Effector memory CD8-positive, alpha-beta T cell (primary cell): ENCODE data around the gene CELF6.
A peak's percentile ranks its signal among the peaks of the same experiment; 100 is the strongest.
"Not testable (repeated sequence)": the region's sequence is repeated elsewhere in the genome, so short reads cannot be mapped to it uniquely, and the experiment has no call there.

ENCODE experiments used
- ATAC-seq: fragments of 150-1000 bp; cut with Tn5 transposase; replicated peaks from 2 replicates; pipeline ENCODE4 v1.10.0; 2021; ENCODE audit warnings: mild to moderate bottlenecking, moderate library complexity
- DNase-seq, 3 experiments: peaks; one replicate each; pipeline ENCODE4 v3.0.0; 2021
- H3K27ac Mint-ChIP-seq, 2 donors: one replicate each; pipeline ENCODE4 v1.8.0; 2022; ENCODE audit warnings: mild to moderate bottlenecking in 2 of 2, mixed read lengths in 2 of 2, moderate library complexity in 2 of 2
- H3K27me3 Mint-ChIP-seq, 2 donors: one replicate each; pipeline ENCODE4 v1.8.0; 2022; ENCODE audit warnings: mixed read lengths in 2 of 2
- H3K36me3 Mint-ChIP-seq: one replicate; pipeline ENCODE4 v1.8.0; 2022; ENCODE audit warnings: mild to moderate bottlenecking, moderate library complexity, mixed read lengths; ENCODE audit not compliant: insufficient read depth
- H3K4me1 Mint-ChIP-seq, 2 donors: one replicate each; pipeline ENCODE4 v1.8.0; 2022; ENCODE audit warnings: low read depth in 2 of 2, mixed read lengths in 2 of 2
- H3K4me3 Mint-ChIP-seq, 2 donors: one replicate each; pipeline ENCODE4 v1.8.0; 2022; ENCODE audit warnings: mild to moderate bottlenecking in 2 of 2, mixed read lengths in 2 of 2, moderate library complexity in 2 of 2
- H3K9me3 Mint-ChIP-seq, 2 donors: one replicate each; pipeline ENCODE4 v1.8.0; 2022; ENCODE audit warnings: mixed read lengths in 2 of 2

The CELF6 gene

GRCh38 chr15:72275635-72276325 is 44.2 kb downstream of the CELF6 start:
- not testable (repeated sequence) for H3K27me3 Mint-ChIP-seq, H3K36me3 Mint-ChIP-seq, H3K9me3 Mint-ChIP-seq, DNase-seq, ATAC-seq, H3K4me3 Mint-ChIP-seq
- peak overlapping the region in 1 of 2 donors; percentile 94 for H3K27ac Mint-ChIP-seq
- H3K4me1 Mint-ChIP-seq = peaks cover 20 to 21% of the 10 kb centered on the region in 2 donors

GRCh38 chr15:72272997-72273352 is 47.0 kb downstream of the CELF6 start:
- Mint-ChIP-seq H3K4me3 (peak overlapping the region; percentile 82 to 84), H3K4me1 (peaks cover 25 to 34% of the 10 kb centered on the region in 2 donors), H3K27ac (peak overlapping the region; percentile 93 to 94), H3K9me3 (no peaks in the 10 kb centered on the region), H3K36me3 (peaks cover 9% of the 10 kb centered on the region), H3K27me3 (no peaks in the 10 kb centered on the region)
- no peak for DNase-seq
- peak; percentile 1 for ATAC-seq

GRCh38 chr15:72272213-72272996 is 47.6 kb downstream of the CELF6 start, which contains the start of gene PARP6:
Gene PARP6 (minus strand): TSS chr15:72272554. CDS start chr15:72267477, 5,077 bp downstream.
- peak within 1 kb of the TSS; percentile 82 to 84 for H3K4me3 Mint-ChIP-seq
- DNase-seq (peak; percentile 97), ATAC-seq (peak; percentile 93)
- peaks cover 13% of the 10 kb centered on the region for H3K36me3 Mint-ChIP-seq
- H3K4me1 Mint-ChIP-seq = peaks cover 25 to 34% of the 10 kb centered on the region in 2 donors
- H3K9me3 Mint-ChIP-seq = no peaks in the 10 kb centered on the region
- H3K27me3 Mint-ChIP-seq = no peaks in the 10 kb centered on the region
- peak within 1 kb of the TSS; percentile 93 to 94 for H3K27ac Mint-ChIP-seq

DNA sequence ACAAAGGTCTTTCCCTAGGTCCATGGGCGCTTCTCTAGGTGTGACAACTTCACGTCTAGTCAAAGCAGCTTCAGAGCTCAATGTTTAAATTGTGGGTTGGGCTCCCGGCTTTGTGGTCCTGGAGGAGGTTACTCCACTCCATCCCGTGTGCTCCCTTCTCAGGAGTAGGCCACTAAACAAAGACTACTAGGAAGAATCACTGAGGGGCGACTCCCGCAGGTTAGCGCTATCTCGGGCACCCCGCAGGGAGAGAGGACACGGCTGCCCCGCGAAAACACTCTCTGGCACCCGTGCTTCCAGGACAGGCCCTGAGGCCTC is 48.1 kb downstream of the CELF6 start:
- Mint-ChIP-seq H3K27me3 (no peaks in the 10 kb centered on the region), H3K4me1 (peaks cover 25 to 34% of the 10 kb centered on the region in 2 donors), H3K4me3 (peak overlapping the region; percentile 82 to 84), H3K36me3 (peaks cover 15% of the 10 kb centered on the region), H3K9me3 (no peaks in the 10 kb centered on the region), H3K27ac (peak overlapping the region; percentile 93 to 94)
- ATAC-seq (peak; percentile 3), DNase-seq (no peak)

- Mint-ChIP-seq H3K27me3 (no peaks in the 10 kb centered on the region), H3K36me3 (peaks cover 15% of the 10 kb centered on the region), H3K4me3 (peak overlapping the region; percentile 82 to 84), H3K27ac (peak overlapping the region in 1 of 2 donors; percentile 94), H3K9me3 (no peaks in the 10 kb centered on the region), H3K4me1 (peaks cover 25 to 34% of the 10 kb centered on the region in 2 donors)
- ATAC-seq (no peak), DNase-seq (no peak)
Observed at GRCh38 chr15:72271221-72271620, 48.7 kb downstream of the CELF6 start.

- DNase-seq = no peak
- peaks cover 25% of the 10 kb centered on the region for H3K36me3 Mint-ChIP-seq
- peaks cover 25 to 34% of the 10 kb centered on the region in 2 donors for H3K4me1 Mint-ChIP-seq
- H3K4me3 Mint-ChIP-seq = no peak overlapping the region
- no peaks in the 10 kb centered on the region for H3K27me3 Mint-ChIP-seq
- H3K27ac Mint-ChIP-seq = peak overlapping the region in 1 of 2 donors; percentile 65
- H3K9me3 Mint-ChIP-seq = no peaks in the 10 kb centered on the region
- no peak for ATAC-seq
Observed at GRCh38 chr15:72269739-72270138, 50.2 kb downstream of the CELF6 start.

DNA sequence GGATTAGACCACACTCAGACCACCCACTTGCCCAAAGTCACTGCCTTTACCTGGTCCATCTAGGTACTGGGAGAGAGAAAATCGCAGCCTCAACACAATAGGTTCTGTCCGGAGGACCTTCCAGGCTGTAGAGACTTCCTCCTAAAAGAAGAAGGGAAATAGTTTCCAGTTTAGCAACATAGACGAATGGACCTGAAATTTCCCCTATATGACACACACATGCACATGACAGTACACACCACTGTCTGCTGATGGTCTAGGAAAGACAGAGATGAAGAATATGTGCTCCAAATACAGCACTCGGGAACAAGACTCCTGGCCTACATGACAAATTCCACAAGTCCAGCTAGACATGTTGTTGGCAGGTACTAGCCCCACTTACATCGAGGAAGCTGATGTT is 54.9 kb downstream of the CELF6 start:
- H3K9me3 Mint-ChIP-seq = no peaks in the 10 kb centered on the region
- H3K4me3 Mint-ChIP-seq = no peak overlapping the region
- peaks cover 0 to 6% of the 10 kb centered on the region in 2 donors for H3K4me1 Mint-ChIP-seq
- no peaks in the 10 kb centered on the region for H3K27me3 Mint-ChIP-seq
- peaks cover 58% of the 10 kb centered on the region for H3K36me3 Mint-ChIP-seq
- no peak for ATAC-seq
- DNase-seq = no peak
- H3K27ac Mint-ChIP-seq = no peak overlapping the region

DNA sequence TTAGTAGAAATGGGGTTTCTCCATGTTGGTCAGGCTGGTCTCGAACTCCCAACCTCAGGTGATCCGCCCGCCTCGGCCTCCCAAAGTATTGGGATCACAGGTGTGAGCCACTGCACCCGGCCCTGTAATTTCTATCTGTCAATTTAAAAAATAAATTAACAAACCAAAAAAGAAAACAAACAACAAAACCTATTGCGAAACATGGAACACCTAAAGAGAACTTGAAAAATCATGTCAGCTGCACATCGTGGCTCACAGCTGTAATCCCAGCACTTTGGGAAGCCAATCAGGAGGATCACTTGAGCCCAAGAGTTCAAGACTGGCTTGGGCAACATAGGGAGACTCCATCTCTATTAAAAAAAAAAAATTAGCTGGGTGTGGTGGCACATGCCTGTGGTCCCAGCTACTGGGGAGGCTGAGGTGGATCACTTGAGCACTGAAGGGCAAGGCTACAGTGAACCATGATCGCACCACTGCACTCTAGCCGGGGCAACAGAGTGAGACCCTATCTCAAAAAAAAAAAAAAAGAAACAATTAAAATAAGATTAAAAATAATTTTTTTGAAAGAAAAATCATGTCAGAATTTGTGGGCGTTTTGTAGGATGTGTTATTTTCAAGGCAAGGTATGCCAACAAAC is 67.2 kb downstream of the CELF6 start:
- DNase-seq = no peak
- Mint-ChIP-seq H3K27me3 (no peaks in the 10 kb centered on the region), H3K36me3 (peaks cover 78% of the 10 kb centered on the region), H3K9me3 (no peaks in the 10 kb centered on the region), H3K27ac (no peak overlapping the region), H3K4me1 (peaks cover 0 to 5% of the 10 kb centered on the region in 2 donors), H3K4me3 (no peak overlapping the region)
- no peak for ATAC-seq

- H3K27me3 Mint-ChIP-seq = no peaks in the 10 kb centered on the region
- no peak overlapping the region for H3K4me3 Mint-ChIP-seq
- H3K36me3 Mint-ChIP-seq = peaks cover 57% of the 10 kb centered on the region
- H3K27ac Mint-ChIP-seq = peak overlapping the region in 1 of 2 donors; percentile 8
- ATAC-seq (no peak), DNase-seq (no peak)
- H3K4me1 Mint-ChIP-seq = peaks cover 0 to 5% of the 10 kb centered on the region in 2 donors
- no peaks in the 10 kb centered on the region for H3K9me3 Mint-ChIP-seq
Observed at GRCh38 chr15:72249142-72249810, 70.7 kb downstream of the CELF6 start.

DNA sequence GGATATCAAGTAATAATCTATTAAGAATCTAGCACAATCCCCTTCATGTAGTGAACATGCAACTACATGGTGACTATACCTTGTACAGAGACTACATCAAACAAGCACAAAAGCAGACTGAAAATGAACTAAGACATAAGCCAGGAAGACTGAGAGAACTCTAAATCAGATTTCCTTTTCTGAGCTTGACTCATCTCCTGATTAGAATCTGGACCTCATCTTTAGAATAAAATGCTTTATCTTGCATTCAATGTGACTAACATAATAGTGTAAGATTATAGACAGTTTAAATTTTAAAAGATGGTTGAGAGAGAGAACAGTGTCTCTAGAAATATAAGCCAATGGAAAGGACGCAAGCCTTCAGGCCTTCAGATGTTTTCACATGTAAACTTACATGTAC is 71.4 kb downstream of the CELF6 start:
- peaks cover 58% of the 10 kb centered on the region for H3K36me3 Mint-ChIP-seq
- no peaks in the 10 kb centered on the region for H3K27me3 Mint-ChIP-seq
- no peak overlapping the region for H3K27ac Mint-ChIP-seq
- ATAC-seq (no peak), DNase-seq (no peak)
- no peaks in the 10 kb centered on the region for H3K9me3 Mint-ChIP-seq
- H3K4me3 Mint-ChIP-seq = no peak overlapping the region
- H3K4me1 Mint-ChIP-seq = peaks cover 0 to 5% of the 10 kb centered on the region in 2 donors

DNA sequence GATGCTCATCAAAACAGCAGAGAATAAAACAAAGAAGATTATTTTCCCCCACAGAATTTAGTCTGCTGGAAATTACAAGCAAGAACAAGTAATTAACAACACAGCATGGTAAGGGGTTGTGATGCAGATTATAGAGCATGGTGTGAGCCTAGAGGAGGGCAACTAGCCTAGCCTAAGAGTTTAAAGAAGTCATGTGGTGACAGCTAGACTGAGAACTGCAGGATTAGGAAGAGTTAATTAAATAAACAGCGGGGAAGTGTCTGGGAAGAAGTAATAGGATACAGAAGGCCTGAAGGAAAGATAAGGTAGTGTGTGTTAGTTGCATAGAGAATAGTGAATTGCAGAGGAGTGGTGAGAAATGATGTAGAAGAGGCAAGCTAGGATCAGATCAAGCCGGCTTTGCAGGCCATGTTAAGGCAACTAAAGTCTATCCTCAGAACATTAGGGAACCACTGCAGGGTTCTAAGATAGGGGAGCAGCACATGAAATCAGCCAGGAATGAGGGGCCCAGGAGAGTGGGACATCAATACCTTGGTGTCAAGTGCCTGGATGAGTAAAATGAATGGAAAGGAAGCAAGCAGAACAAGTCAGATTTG is 77.1 kb downstream of the CELF6 start:
- Mint-ChIP-seq H3K4me3 (no peak overlapping the region), H3K36me3 (peaks cover 32% of the 10 kb centered on the region), H3K27ac (peak overlapping the region; percentile 2 to 9), H3K27me3 (no peaks in the 10 kb centered on the region), H3K4me1 (peaks cover 0 to under 1% of the 10 kb centered on the region in 2 donors), H3K9me3 (no peaks in the 10 kb centered on the region)
- DNase-seq (no peak), ATAC-seq (no peak)

DNA sequence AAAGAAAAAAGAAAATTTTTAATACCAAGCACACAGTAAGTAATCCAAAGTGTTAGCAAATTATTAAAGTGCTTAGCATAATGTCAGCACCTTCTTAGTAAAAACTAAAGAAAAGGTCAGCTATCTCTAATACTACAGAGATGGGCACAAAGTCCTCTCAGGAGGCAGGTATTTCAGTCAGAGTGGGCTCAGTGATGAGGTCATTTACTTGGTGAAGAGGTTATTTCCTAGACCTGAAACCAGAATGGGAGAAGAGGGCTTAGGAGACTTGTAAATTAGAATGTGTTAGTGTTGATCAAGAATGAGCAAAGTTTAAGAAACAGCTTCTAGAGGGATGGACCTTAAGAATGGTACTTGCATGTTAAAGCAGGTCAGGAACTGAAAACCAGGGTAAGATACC is 80.3 kb downstream of the CELF6 start:
- DNase-seq (no peak), ATAC-seq (no peak)
- no peaks in the 10 kb centered on the region for H3K27me3 Mint-ChIP-seq
- H3K4me1 Mint-ChIP-seq = peaks cover 9 to 12% of the 10 kb centered on the region in 2 donors
- peak overlapping the region; percentile 28 to 53 for H3K27ac Mint-ChIP-seq
- no peaks in the 10 kb centered on the region for H3K9me3 Mint-ChIP-seq
- no peak overlapping the region for H3K4me3 Mint-ChIP-seq
- H3K36me3 Mint-ChIP-seq = peaks cover 30% of the 10 kb centered on the region

DNA sequence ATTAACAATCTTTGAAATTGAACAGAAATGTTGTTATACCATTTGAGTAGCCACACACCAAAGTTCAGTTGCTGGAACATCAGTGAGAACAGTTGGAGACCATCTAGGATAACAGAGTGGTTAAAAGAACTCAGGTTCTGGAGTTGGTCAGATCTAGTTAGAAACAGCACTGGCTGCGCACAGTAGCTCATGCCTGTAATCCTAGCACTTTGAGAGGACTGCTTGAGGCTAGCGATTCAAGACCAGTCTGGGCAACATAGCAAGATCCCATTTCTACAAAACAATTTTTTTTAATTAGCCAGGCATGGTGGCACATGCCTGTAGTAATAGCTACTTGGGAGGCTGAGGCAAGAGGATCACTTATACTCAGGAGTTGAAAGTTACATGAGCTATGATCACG is 81.4 kb downstream of the CELF6 start:
- DNase-seq = no peak
- Mint-ChIP-seq H3K27ac (peak overlapping the region in 1 of 2 donors; percentile 60), H3K4me1 (peaks cover 9 to 12% of the 10 kb centered on the region in 2 donors), H3K4me3 (no peak overlapping the region), H3K9me3 (no peaks in the 10 kb centered on the region), H3K27me3 (no peaks in the 10 kb centered on the region), H3K36me3 (peaks cover 24% of the 10 kb centered on the region)
- no peak for ATAC-seq
